ENCODE measurements around the gene SFTPD.

DNA sequence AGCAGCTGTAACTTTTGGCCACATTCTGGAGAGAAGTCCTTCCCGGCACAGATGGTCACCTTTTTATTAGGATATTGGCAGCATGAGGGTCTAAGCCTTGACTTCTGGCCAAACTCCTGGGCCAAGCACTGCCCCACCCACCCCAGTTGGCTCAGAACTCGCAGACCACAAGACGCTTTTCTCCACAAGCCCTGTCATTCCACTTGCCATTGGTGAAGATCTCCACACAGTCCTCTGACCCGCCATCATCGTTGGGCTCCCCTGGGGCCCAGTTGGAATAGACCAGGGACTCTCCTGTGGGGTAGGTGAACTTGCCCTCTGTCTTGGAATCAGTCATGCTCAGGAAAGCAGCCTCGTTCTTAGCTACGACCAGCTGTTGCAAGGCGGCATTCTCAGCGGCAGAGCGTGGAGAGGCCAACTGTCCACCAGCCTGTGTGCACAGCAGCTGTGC lies 11.2 kb downstream of the SFTPD start:
- TF ChIP-seq, protein P1, sequence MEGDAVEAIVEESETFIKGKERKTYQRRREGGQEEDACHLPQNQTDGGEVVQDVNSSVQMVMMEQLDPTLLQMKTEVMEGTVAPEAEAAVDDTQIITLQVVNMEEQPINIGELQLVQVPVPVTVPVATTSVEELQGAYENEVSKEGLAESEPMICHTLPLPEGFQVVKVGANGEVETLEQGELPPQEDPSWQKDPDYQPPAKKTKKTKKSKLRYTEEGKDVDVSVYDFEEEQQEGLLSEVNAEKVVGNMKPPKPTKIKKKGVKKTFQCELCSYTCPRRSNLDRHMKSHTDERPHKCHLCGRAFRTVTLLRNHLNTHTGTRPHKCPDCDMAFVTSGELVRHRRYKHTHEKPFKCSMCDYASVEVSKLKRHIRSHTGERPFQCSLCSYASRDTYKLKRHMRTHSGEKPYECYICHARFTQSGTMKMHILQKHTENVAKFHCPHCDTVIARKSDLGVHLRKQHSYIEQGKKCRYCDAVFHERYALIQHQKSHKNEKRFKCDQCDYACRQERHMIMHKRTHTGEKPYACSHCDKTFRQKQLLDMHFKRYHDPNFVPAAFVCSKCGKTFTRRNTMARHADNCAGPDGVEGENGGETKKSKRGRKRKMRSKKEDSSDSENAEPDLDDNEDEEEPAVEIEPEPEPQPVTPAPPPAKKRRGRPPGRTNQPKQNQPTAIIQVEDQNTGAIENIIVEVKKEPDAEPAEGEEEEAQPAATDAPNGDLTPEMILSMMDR (IDR thresholded peaks at IDR 0.05; ENCODE audit: low read length), result no peak
- TF ChIP-seq EZH2 (IDR thresholded peaks at IDR 0.05; ENCODE audit: borderline replicate concordance, low read length), result no peak
